IMR-90 (cell line): ENCODE results near the gene BSPH1. TPM values are rescaled to one million over a fixed set of nuclear protein-coding genes. Genes with fewer than 3 reads are reported as not detected.

Experiments
- ATAC-seq: fragments of 200-7000 bp; cut with Tn5 transposase; 2 replicates; pipeline ENCODE4 v1.9.1; 2020; ENCODE audit warnings: low read depth, mild to moderate bottlenecking, moderate library complexity
- BruUV-seq: library from RNA; stranded (reverse); fragments of 400-500 nt; replicated peaks from 2 replicates; lab custom pipeline; 2021; lab: Mats Ljungman, UMichigan
- CTCF ChIA-PET: fragments of 300-600 bp; formaldehyde crosslinking; extraction: SDS; loops from one replicate; lab custom pipeline; 2021; ENCODE audit warnings: antibody characterized with exemption; lab: Yijun Ruan, JAX
- POLR2A ChIA-PET: fragments of 300-600 bp; sonication (Branson Sonifier 250); formaldehyde crosslinking; loops from one replicate; lab custom pipeline; 2022; ENCODE audit warnings: antibody characterized with exemption; ENCODE audit not compliant: unreplicated experiment; lab: Charles Lee
- DNase-seq: peaks from one replicate; pipeline ENCODE4 v3.0.0; 2013
- H2AFZ ChIP-seq: replicated peaks from 2 replicates; pipeline ENCODE3; 2013; ENCODE audit warnings: low read length, mild to moderate bottlenecking; ENCODE audit not compliant: poor library complexity
- H2AK5ac ChIP-seq: 2 replicates; pipeline ENCODE4 v1.6.1; 2013; ENCODE audit warnings: low read depth, low read length, inconsistent platforms
- H2AK9ac ChIP-seq: replicated peaks from 2 replicates; pipeline ENCODE3; 2013; ENCODE audit warnings: mild to moderate bottlenecking, low read depth, low read length, moderate library complexity; ENCODE audit not compliant: poor library complexity
- H2BK120ac ChIP-seq: 2 replicates; pipeline ENCODE4 v1.6.1; 2013; ENCODE audit warnings: low read depth, low read length, inconsistent platforms
- H2BK15ac ChIP-seq: 3 replicates; pipeline ENCODE4 v1.6.1; 2013; ENCODE audit warnings: low read depth, low read length, inconsistent platforms
- H2BK20ac ChIP-seq: 2 replicates; pipeline ENCODE4 v1.6.1; 2013; ENCODE audit warnings: low read depth, mild to moderate bottlenecking, inconsistent platforms, low read length, moderate library complexity
- H2BK5ac ChIP-seq: 2 replicates; pipeline ENCODE4 v1.6.1; 2013; ENCODE audit warnings: mild to moderate bottlenecking, low read depth, low read length, inconsistent platforms; ENCODE audit not compliant: poor library complexity, severe bottlenecking
- H3K14ac ChIP-seq: replicated peaks from 2 replicates; pipeline ENCODE4 v1.6.1; 2013; ENCODE audit warnings: low read depth, low read length, inconsistent platforms
- H3K18ac ChIP-seq: 2 replicates; pipeline ENCODE4 v1.6.1; 2013; ENCODE audit warnings: low read depth, low read length, control low read depth
- H3K23ac ChIP-seq: 2 replicates; pipeline ENCODE4 v1.6.1; 2013; ENCODE audit warnings: low read depth, low read length, inconsistent platforms
- H3K27ac ChIP-seq: 2 replicates; pipeline ENCODE4 v1.5.1; 2013; ENCODE audit warnings: mild to moderate bottlenecking, control low read depth, low read length; ENCODE audit not compliant: insufficient read depth
- H3K27me3 ChIP-seq: 2 replicates; pipeline ENCODE4 v1.6.1; 2013; ENCODE audit warnings: low read length; ENCODE audit not compliant: control insufficient read depth, insufficient read depth
- H3K36me3 ChIP-seq: 2 replicates; pipeline ENCODE4 v1.6.1; 2013; ENCODE audit warnings: low read length, mixed read lengths; ENCODE audit not compliant: control insufficient read depth, insufficient read depth
- H3K4ac ChIP-seq: 2 replicates; pipeline ENCODE4 v1.6.1; 2013; ENCODE audit warnings: low read depth, low read length, inconsistent platforms
- H3K4me1 ChIP-seq: 2 replicates; pipeline ENCODE4 v1.6.1; 2013; ENCODE audit warnings: low read length, mixed read lengths; ENCODE audit not compliant: control insufficient read depth, insufficient read depth
- H3K4me2 ChIP-seq: 2 replicates; pipeline ENCODE4 v1.6.1; 2013; ENCODE audit warnings: low read depth, mild to moderate bottlenecking, control low read depth, low read length, moderate library complexity
- H3K4me3 ChIP-seq: 2 replicates; pipeline ENCODE4 v1.5.1; 2013; ENCODE audit warnings: low read depth, mild to moderate bottlenecking, control low read depth, low read length, moderate library complexity; ENCODE audit not compliant: insufficient read depth
- H3K56ac ChIP-seq: 2 replicates; pipeline ENCODE4 v1.6.1; 2013; ENCODE audit warnings: low read length, inconsistent platforms; ENCODE audit not compliant: insufficient read depth; ENCODE audit errors: extremely low read depth
- H3K79me1 ChIP-seq, 2 experiments: 2 replicates each; pipeline ENCODE4 v1.6.1; 2013; ENCODE audit warnings: low read length in 2 of 2, inconsistent platforms in 1 of 2, low read depth in 1 of 2
- H3K9ac ChIP-seq: 2 replicates; pipeline ENCODE4 v1.6.1; 2013; ENCODE audit warnings: low read depth, low read length, control low read depth
- H3K9me1 ChIP-seq: 2 replicates; pipeline ENCODE4 v1.6.1; 2013; ENCODE audit warnings: low read length, inconsistent platforms; ENCODE audit not compliant: insufficient read depth
- H3K9me3 ChIP-seq: 2 replicates; pipeline ENCODE4 v1.6.1; 2013; ENCODE audit warnings: low read length; ENCODE audit not compliant: control insufficient read depth, insufficient read depth
- H4K20me1 ChIP-seq: 2 replicates; pipeline ENCODE4 v1.6.1; 2013; ENCODE audit warnings: low read length, inconsistent platforms; ENCODE audit not compliant: insufficient read depth
- H4K5ac ChIP-seq: 2 replicates; pipeline ENCODE4 v1.6.1; 2013; ENCODE audit warnings: mild to moderate bottlenecking, low read depth, low read length, control low read depth
- H4K8ac ChIP-seq, 2 experiments: 2 replicates each; pipeline ENCODE4 v1.6.1; 2013; ENCODE audit warnings: low read depth in 2 of 2, low read length in 2 of 2, control low read depth in 1 of 2, inconsistent platforms in 1 of 2
- H4K91ac ChIP-seq: 2 replicates; pipeline ENCODE4 v1.6.1; 2013; ENCODE audit warnings: low read depth, low read length, inconsistent platforms; ENCODE audit not compliant: insufficient read depth
- BHLHE40 ChIP-seq: fragments of 150-350 bp; IDR thresholded peaks from 2 replicates; pipeline ENCODE4 v1.6.1; 2016; ENCODE audit warnings: mild to moderate bottlenecking, low read depth, low read length
- CEBPB ChIP-seq: IDR thresholded peaks from 2 replicates; pipeline ENCODE4 v1.6.1; 2012; ENCODE audit warnings: low read depth, low read length, improper control_type of control experiment
- CHD1 ChIP-seq: IDR thresholded peaks from 2 replicates; pipeline ENCODE4 v1.6.1; 2012; ENCODE audit warnings: low read depth, low read length, improper control_type of control experiment
- CTCF ChIP-seq: conservative IDR thresholded peaks from 2 replicates; pipeline ENCODE4 v1.5.1; 2012; ENCODE audit warnings: mild to moderate bottlenecking, low read depth, low read length, improper control_type of control experiment
- ELK1 ChIP-seq: fragments of 150-350 bp; IDR thresholded peaks from 2 replicates; pipeline ENCODE4 v1.6.1; 2016; ENCODE audit warnings: low read depth, mild to moderate bottlenecking, low read length, moderate library complexity, borderline replicate concordance
- FOS ChIP-seq: fragments of 150-350 bp; IDR thresholded peaks from 2 replicates; pipeline ENCODE4 v1.6.1; 2016; ENCODE audit warnings: low read depth, low read length
- MAFK ChIP-seq: IDR thresholded peaks from 2 replicates; pipeline ENCODE4 v1.6.1; 2012; ENCODE audit warnings: low read depth, low read length, improper control_type of control experiment
- MAZ ChIP-seq: IDR thresholded peaks from 2 replicates; pipeline ENCODE4 v1.6.1; 2012; ENCODE audit warnings: low read depth, mild to moderate bottlenecking, low read length, improper control_type of control experiment, moderate library complexity, borderline replicate concordance
- MXI1 ChIP-seq: IDR thresholded peaks from 2 replicates; pipeline ENCODE4 v1.6.1; 2012; ENCODE audit warnings: low read depth, mild to moderate bottlenecking, low read length, moderate library complexity, borderline replicate concordance
- NFE2L2 ChIP-seq: fragments of 150-350 bp; IDR thresholded peaks from 2 replicates; pipeline ENCODE4 v1.6.1; 2016; ENCODE audit warnings: low read depth, mild to moderate bottlenecking, low read length
- POLR2A ChIP-seq: IDR thresholded peaks from 2 replicates; pipeline ENCODE4 v1.6.1; 2012; ENCODE audit warnings: mild to moderate bottlenecking, low read depth, low read length
- RAD21 ChIP-seq: IDR thresholded peaks from 2 replicates; pipeline ENCODE4 v1.6.1; 2012; ENCODE audit warnings: low read length, improper control_type of control experiment
- RCOR1 ChIP-seq: IDR thresholded peaks from 2 replicates; pipeline ENCODE4 v1.6.1; 2012; ENCODE audit warnings: mild to moderate bottlenecking, low read length, improper control_type of control experiment; ENCODE audit not compliant: insufficient replicate concordance
- RFX5 ChIP-seq: IDR thresholded peaks from 2 replicates; pipeline ENCODE4 v1.8.0; 2012; ENCODE audit warnings: low read depth, mild to moderate bottlenecking, low read length, moderate library complexity
- USF2 ChIP-seq: fragments of 150-350 bp; IDR thresholded peaks from 2 replicates; pipeline ENCODE4 v1.6.1; 2017; ENCODE audit warnings: mild to moderate bottlenecking, antibody characterized with exemption, low read length, low read depth
- WGBS, 2 experiments: methylation state at CpG; one replicate each; pipeline versions ENCODE4 v1.1.5 to v1.1.7; 2013; ENCODE audit warnings: missing lambda C conversion rate in 2 of 2; ENCODE audit not compliant: insufficient read length in 1 of 2; ENCODE audit errors: extremely low coverage in 2 of 2; 5-methylcytosine and 5-hydroxymethylcytosine counted together
- dilution Hi-C: fragments of 300-500 bp; cut with HindIII; formaldehyde crosslinking; loops from one replicate; pipeline ENCODE4 v1.14.3; 2018; ENCODE audit warnings: low sequenced_read_pairs; ENCODE audit not compliant: unreplicated experiment
- in situ Hi-C: fragments of 300-500 bp; cut with MboI; formaldehyde crosslinking; loops from 3 replicates; pipeline ENCODE4 v1.14.3; 2019; ENCODE audit warnings: low sequenced_read_pairs, inconsistent platforms, mixed read lengths
- intact Hi-C: fragments of 100-400 bp; cut with micrococcal nuclease; formaldehyde crosslinking; loops from 2 replicates; pipeline ENCODE4 v1.10.0; 2022
- polyA plus RNA-seq, 3 experiments: library from polyadenylated mRNA; depleted of rRNA; stranded (reverse); fragments of >200 nt; gene quantifications; 2 replicates each; pipeline ENCODE4 v1.2.3, GENCODE V29; 2012; ENCODE audit warnings: low replicate concordance in 1 of 3
- total RNA-seq: library from RNA; depleted of rRNA; stranded (reverse); fragments of >200 nt; gene quantifications from 2 replicates; pipeline ENCODE4 v1.2.3, GENCODE V29; 2012

Gene BSPH1
- total and polyA plus RNA-seq, 2 of the 4 experiments (the other 2 are of a cell fraction): not detected

- ChIA-PET CTCF (no interaction called here), POLR2A (no interaction called here)
- H2AFZ ChIP-seq: no peak overlapping the region
- no peak overlapping the region for H2AK5ac ChIP-seq
- BruUV-seq: no TSS peak
- no peak overlapping the region for H2AK9ac ChIP-seq
- H3K18ac ChIP-seq: no peak overlapping the region
- no peak overlapping the region for H3K23ac ChIP-seq
- in situ Hi-C loops (no loop called here), intact Hi-C loops (no loop called here), dilution Hi-C loops (no loop called here)
- TF ChIP-seq BHLHE40 (no peak), MAFK (no peak), CHD1 (no peak), FOS (no peak), USF2 (no peak), CTCF (no peak), CEBPB (no peak), RFX5 (no peak), NFE2L2 (no peak), RAD21 (no peak), MAZ (no peak), POLR2A (no peak), RCOR1 (no peak), MXI1 (no peak), ELK1 (no peak)
- no peak overlapping the region for H2BK15ac ChIP-seq
- H3K14ac ChIP-seq: no peak overlapping the region
- H3K56ac ChIP-seq: no peak overlapping the region
- no peaks in the 10 kb centered on the region for H3K36me3 ChIP-seq
- H3K27me3 ChIP-seq: no peaks in the 10 kb centered on the region; the same call in none of the 2 replicates
- ATAC-seq (no peak), DNase-seq (no peak)
- H3K9me1 ChIP-seq: no peaks in the 10 kb centered on the region
- WGBS, 2 experiments: no CpG with 5 or more reads among the region's 2 CpGs
- H4K5ac ChIP-seq: no peak overlapping the region
- H4K91ac ChIP-seq: no peak overlapping the region
- no peak overlapping the region for H2BK5ac ChIP-seq
- H4K20me1 ChIP-seq: no peaks in the 10 kb centered on the region
- H3K4me3 ChIP-seq: no peak overlapping the region
- no peak overlapping the region for H2BK120ac ChIP-seq
- no peak overlapping the region for H4K8ac ChIP-seq
- H3K4me1 ChIP-seq: no peaks in the 10 kb centered on the region
- no peak overlapping the region for H2BK20ac ChIP-seq
- no peaks in the 10 kb centered on the region for H3K79me1 ChIP-seq
- no peak overlapping the region for H3K27ac ChIP-seq
- H3K4ac ChIP-seq: no peak overlapping the region
- H3K9me3 ChIP-seq: peaks cover 2% of the 10 kb centered on the region; the same call in 1 of the 2 replicates
- no peak overlapping the region for H3K9ac ChIP-seq
- H3K4me2 ChIP-seq: no peak overlapping the region
These were observed 44.8 kb upstream of the BSPH1 start for GRCh38 chr19:48036765-48037164.
